GM19395 (cell line): ENCODE measurements around the gene ZNF76.
"Not testable (repeated sequence)": the region's sequence is repeated elsewhere in the genome, so short reads cannot be mapped to it uniquely, and the experiment has no call there.

Source experiments
- ATAC-seq: cut with Tn5 transposase; IDR thresholded peaks from one replicate; pipeline ENCODE4 v1.9.1; 2021; ENCODE audit warnings: mild to moderate bottlenecking, moderate library complexity; ENCODE audit not compliant: unreplicated experiment

The ZNF76 gene

GRCh38 chr6:35298625-35299140 lies 39.1 kb downstream of the ZNF76 start:
- no peak for ATAC-seq

DNA sequence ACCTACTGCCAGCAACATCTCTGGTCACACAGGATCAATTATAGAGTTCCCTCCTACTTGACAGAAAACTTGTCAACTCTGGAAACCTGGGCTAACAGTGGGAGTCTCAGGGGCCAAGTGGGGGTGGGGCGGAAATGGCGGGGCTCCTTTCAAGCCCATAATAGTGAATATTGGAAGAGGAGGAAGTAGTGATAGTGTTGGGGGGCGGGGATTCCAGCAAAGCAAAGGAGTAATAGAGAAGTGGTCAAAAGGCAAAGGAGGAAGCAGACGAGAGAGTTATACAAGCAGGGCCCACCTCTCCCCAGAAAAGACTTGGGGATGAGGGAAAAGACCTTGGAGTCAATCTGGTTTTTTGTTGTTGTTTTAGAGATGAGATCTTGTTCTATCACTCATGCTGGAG lies 40.1 kb downstream of the ZNF76 start:
- no peak for ATAC-seq

DNA sequence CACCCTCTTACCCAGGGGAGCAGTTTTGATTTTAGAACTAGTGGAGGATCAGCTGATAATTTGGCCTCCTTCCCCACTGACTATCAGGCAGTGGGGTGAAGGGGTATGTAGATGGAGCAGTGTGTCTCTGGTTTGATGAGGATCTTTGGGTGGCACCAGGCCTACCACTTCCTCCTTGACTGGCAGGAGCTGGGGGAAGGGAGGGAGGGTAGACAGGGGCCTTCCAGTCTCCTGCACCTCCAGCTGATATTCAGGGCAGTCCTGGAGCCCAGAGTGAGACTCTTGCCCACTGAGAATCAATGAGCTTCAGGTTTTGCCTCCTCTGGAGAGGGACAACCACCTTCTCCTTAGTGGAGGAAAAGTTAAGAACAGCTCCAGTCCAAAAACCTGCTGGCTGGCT lies 41.3 kb downstream of the ZNF76 start:
- ATAC-seq = no peak

- ATAC-seq = peak; percentile 77
These were observed 43.2 kb downstream of the ZNF76 start for GRCh38 chr6:35302604-35303241.

DNA sequence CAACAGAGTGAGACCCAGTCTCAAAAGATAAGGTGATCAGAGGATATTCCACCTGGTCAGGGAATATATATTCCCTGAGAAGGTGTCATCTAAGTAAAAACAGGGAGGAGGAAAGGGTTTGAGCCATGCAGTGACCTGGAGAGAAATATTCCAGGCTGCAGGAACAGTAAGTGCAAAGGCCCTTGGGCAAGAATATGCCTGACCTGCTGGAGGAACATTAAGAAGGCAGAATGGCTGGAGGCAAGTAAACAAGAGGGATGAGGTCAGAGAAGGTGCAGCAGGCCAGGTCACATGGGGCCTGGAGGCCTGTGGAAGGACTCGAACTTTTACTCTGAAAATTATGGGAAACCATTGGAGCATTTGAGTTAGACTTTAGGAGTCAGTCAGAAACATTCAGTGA lies 44.8 kb downstream of the ZNF76 start:
- ATAC-seq = no peak

DNA sequence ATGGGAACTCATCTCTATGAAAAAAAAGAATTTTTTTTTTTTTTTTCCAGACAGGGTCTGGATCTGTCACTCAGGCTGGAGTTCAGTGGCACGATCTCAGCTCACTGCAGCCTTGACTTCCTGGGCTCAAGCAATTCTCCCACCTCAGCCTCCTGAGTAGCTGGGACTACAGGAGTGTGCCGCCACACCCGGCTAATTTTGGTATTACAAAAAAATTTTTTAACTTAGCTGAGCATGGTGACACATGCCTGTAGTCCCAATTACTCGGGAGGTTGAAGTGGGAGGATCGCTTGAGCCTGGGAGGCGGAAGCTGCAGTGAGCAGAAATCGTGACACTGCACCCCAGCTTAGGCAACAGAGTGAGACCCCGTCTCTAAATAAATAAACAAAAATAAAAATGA lies 45.6 kb downstream of the ZNF76 start:
- no peak for ATAC-seq

- not testable (repeated sequence) for ATAC-seq
These were observed 47.6 kb downstream of the ZNF76 start for GRCh38 chr6:35307138-35307537.

- ATAC-seq = not testable (repeated sequence)
These were observed 49.0 kb downstream of the ZNF76 start for GRCh38 chr6:35308543-35308942.

DNA sequence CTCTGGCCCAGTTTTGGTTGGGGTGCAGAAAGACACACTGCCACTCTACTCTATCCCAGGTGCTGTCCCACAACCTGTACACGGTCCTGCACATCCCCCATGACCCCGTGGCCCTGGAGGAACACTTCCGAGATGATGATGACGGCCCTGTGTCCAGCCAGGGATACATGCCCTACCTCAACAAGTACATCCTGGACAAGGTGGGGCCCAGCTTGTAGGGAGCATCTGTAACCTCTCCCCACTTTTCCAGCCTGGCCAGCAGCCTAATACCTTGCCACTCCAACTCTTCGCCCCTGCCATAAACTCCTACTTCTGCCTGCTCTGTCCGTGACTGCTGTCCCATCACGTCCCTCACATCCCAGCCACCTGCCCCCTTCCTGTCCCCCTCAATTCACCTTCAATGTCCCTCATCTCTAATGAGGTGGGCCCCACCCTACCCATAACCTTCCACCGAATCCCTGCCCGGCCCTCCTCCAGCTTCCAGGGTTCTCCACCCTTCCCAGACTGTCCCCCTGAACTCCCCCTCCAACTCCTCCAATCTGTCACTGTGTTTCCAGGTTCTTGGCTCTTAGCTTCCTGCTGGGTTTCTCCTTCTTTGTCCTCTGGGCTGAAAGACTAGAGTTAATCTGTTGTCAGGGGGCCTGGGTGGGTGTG lies 50.2 kb downstream of the ZNF76 start:
- ATAC-seq = no peak

DNA sequence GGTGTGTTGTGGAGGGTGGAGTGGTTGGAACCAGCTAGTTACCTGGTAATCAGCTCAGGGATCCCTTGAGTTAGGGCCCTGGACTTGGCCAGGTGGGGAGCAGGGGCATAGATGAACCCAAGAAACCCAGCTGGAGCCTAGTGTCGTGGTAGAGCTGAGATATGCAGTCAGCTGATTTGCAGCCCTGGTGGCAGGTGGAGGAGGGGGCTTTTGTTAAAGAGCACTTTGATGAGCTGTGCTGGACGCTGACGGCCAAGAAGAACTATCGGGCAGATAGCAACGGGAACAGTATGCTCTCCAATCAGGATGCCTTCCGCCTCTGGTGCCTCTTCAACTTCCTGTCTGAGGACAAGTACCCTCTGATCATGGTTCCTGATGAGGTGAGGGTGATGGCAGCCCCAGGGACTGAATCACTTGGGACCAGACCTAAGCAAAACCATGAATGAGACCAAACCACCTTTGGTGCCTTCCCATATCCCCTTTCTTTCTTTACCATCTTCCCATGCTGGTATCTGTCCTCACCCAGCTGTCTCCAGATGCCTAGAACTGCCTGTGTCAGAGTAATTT lies 50.8 kb downstream of the ZNF76 start:
- ATAC-seq = no peak

DNA sequence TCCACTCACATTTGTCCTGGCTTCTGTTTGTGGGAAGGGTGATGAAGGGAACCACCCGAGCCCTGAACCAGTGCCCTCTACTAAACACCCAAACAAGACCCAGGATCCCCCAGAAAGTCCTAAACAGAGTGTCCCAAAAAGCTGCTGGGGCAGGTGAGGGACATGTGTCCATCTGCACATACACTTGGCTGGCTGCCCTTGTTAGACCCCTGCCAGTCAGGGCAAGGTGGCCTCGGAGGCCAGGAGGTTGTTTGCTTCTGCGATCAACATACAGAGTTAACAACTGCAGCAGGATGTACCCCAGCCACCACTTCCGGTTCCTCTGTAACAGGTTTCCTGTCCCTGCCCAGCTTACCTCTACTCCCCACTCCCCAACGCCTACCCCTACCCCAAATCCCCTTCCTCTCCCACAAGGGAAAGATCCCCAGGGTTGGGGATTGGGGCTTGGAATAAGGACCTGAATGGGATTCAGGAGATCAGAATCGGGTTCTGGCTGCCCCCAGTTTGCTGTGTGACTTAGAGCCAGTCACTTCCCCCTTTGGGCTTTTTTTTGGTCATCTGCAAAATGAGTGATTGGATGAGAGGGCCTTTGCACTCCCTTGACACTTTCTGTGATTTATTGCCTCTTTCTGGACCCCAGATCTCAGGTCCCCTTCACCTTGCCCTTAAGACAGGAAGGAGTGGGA lies 52.0 kb downstream of the ZNF76 start:
- ATAC-seq = no peak

DNA sequence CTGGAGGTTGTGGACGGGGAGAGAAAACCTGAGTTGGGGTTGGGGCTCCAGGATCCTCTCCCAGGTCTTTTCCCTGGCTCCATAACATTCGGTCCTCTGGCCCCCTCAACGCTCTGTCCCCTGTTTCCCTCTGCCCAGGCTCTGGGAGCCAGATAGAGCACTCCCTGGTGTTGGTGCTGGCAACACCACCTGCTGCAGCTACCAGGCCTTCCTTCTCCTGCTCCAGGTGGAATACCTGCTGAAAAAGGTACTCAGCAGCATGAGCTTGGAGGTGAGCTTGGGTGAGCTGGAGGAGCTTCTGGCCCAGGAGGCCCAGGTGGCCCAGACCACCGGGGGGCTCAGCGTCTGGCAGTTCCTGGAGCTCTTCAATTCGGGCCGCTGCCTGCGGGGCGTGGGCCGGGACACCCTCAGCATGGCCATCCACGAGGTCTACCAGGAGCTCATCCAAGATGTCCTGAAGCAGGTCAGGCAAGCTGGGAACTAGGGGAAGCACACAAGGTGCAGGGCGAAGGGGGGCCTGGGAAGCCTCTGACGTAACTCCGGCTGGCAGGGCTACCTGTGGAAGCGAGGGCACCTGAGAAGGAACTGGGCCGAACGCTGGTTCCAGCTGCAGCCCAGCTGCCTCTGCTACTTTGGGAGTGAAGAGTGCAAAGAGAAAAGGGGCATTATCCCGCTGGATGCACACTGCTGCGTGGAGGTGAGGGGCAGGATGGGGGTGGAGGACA lies 52.7 kb downstream of the ZNF76 start:
- ATAC-seq = no peak

- ATAC-seq = no peak
These were observed 53.3 kb downstream of the ZNF76 start for GRCh38 chr6:35312807-35313206.

DNA sequence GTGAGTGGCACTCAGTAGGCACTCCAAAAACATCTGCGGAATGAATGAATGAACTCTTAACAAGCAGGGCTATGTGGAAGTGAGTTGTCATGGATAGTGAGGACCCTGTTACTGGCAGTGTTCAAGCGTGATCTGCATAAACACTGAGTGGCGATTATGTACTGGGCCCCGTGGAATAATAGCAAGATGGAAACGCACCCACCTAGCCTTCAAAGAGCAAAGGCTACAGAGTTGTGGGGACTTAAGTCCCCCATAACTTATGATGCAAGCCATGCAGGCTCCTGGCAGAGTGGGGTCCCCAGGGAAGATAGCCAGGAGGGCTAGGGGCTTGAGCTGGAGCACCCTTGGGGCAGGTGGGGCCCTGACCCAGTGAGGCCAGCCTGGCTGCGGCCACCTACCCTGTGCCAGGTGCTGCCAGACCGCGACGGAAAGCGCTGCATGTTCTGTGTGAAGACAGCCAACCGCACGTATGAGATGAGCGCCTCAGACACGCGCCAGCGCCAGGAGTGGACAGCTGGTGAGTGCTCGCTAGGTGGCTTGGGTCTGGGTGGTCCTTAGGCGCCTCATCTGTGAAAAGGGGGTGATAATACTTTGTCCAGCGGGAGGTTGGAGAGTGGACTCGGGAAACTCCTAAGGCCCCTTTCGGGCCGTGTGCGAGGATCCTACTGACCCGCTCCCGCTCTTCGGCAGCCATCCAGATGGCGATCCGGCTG lies 58.1 kb downstream of the ZNF76 start:
- no peak for ATAC-seq

GRCh38 chr6:35318196-35319171 lies 58.9 kb downstream of the ZNF76 start:
- ATAC-seq = no peak

GRCh38 chr6:35319346-35320030 lies 60.0 kb downstream of the ZNF76 start:
- no peak for ATAC-seq

GRCh38 chr6:35320031-35320410 lies 60.5 kb downstream of the ZNF76 start:
- no peak for ATAC-seq

- ATAC-seq = no peak
These were observed 61.6 kb downstream of the ZNF76 start for GRCh38 chr6:35321091-35321490.
